ENCODE data around the gene RABGAP1. TPM values are rescaled to one million over a fixed set of nuclear protein-coding genes. Genes with fewer than 3 reads are reported as not detected.

Gene RABGAP1
- total RNA-seq, 2 experiments from 2014 or later, result 16.8 to 46.6 TPM

DNA sequence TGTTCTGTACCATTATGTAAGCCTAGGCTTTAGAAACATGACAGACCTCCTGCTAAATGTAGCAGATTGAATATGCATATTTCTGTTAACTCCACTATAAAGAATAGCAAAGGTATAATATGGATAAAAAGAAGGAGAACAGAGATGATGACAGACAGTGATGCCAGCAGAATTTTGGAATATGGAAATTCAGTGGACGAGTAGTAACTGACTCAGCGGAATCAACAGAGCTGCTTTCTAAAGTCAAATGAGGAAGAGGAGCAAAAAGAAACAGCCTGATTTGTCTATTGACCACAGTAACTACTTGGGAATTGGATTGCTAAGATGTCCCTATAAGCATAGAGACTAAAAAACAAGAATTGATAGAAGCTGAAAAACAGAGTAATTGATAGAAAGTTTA lies 100.7 kb downstream of the RABGAP1 start:
- ChIA-PET POLR2A (interaction anchor here (0.6 to 1.0 kb wide), 3 partner anchors 22 to 206 kb away, joined by 3 read pairs; no protein-coding TSS in a partner anchor), CTCF (ENCODE audit: unreplicated experiment) (no interaction called here)
- BruUV-seq (replicated peaks), result no TSS peak
- Histone ChIP-seq H3K36me3 (ENCODE audit: insufficient read depth, low read length) (peaks cover 29% of the 10 kb centered on the region), H3K4me1 (ENCODE audit: insufficient read depth, low read length, poor library complexity, severe bottlenecking) (no peaks in the 10 kb centered on the region), H4K20me1 (ENCODE audit: insufficient read depth, low read length) (no peaks in the 10 kb centered on the region), H3K27ac (ENCODE audit: low read depth, low read length, poor library complexity, severe bottlenecking) (no peak overlapping the region), H2AFZ (ENCODE audit: low read length) (no peak overlapping the region), H3K9me2 (ENCODE audit: insufficient read depth, low read length) (no peaks in the 10 kb centered on the region), H3K79me2 (ENCODE audit: insufficient read depth, low read depth, low read length) (no peaks in the 10 kb centered on the region), H3K9me3 (ENCODE audit: low read length) (peaks cover 4% of the 10 kb centered on the region; the same call in 1 of the 2 replicates), H3K4me3 (ENCODE audit: low read depth, low read length, poor library complexity, severe bottlenecking) (no peak overlapping the region), H3K4me2 (ENCODE audit: low read length) (no peak overlapping the region)
- no peak for DNase-seq (ENCODE audit: low spot score)
- TF ChIP-seq, protein P1, sequence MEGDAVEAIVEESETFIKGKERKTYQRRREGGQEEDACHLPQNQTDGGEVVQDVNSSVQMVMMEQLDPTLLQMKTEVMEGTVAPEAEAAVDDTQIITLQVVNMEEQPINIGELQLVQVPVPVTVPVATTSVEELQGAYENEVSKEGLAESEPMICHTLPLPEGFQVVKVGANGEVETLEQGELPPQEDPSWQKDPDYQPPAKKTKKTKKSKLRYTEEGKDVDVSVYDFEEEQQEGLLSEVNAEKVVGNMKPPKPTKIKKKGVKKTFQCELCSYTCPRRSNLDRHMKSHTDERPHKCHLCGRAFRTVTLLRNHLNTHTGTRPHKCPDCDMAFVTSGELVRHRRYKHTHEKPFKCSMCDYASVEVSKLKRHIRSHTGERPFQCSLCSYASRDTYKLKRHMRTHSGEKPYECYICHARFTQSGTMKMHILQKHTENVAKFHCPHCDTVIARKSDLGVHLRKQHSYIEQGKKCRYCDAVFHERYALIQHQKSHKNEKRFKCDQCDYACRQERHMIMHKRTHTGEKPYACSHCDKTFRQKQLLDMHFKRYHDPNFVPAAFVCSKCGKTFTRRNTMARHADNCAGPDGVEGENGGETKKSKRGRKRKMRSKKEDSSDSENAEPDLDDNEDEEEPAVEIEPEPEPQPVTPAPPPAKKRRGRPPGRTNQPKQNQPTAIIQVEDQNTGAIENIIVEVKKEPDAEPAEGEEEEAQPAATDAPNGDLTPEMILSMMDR (conservative IDR thresholded peaks at IDR 0.05; ENCODE audit: low read length), result no peak
- no peak for TF ChIP-seq EZH2phosphoT487 (IDR thresholded peaks at IDR 0.05; ENCODE audit: borderline replicate concordance, low read depth, low read length)
- intact Hi-C loops (cut with micrococcal nuclease; ENCODE audit: unreplicated experiment), result no loop called here

DNA sequence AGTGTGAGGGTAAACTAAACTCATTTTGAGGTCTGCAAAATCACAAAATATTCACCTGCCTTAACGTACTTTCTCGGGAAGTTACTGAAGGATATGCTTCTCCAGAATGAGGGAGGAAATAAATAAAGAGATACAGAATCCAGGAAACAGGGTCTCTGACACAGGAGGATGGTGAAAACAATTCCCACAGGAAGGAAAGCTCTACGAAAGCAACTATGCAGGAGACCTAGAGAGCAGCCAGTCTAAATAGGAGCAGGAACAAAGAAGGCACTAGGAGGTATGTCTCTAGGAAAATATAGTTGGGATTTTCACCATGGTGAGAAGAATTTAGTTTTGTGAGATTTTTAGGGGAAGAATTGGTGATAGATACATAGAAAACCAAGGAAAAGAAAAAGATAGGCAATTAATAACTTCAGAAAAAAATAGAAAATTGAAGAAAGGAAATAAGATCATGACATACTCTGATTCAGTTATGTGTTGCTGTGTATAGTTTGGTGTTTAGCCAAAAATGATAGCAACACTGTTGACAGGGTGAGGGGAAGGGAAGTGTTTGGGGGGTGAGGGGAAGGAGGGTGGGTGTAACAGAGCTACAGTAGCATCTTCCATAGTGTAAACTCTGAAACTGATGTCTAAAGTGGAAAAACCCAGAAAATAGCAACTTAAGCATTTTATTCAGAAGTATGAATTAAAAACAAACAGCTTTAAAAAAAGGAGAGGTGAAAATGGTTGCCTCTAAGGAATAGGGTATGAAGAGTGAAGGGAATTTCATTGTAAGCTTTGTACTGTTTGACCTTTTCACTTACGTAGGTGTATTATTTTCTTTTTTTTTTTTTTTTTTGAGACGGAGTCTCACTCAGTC lies 102.5 kb downstream of the RABGAP1 start:
- no peaks in the 10 kb centered on the region for H4K20me1 ChIP-seq (ENCODE audit: insufficient read depth, low read length)
- POLR2A ChIA-PET, result interaction anchor here (0.5 to 0.6 kb wide), 3 partner anchors 80 to 184 kb away, joined by 3 read pairs; no protein-coding TSS in a partner anchor
- intact Hi-C loops (cut with micrococcal nuclease; ENCODE audit: unreplicated experiment), result no loop called here

More for the DNA sequence above, 102.5 kb downstream of the RABGAP1 start:
- Histone ChIP-seq H2AFZ (ENCODE audit: low read length) (no peak overlapping the region), H3K36me3 (ENCODE audit: insufficient read depth, low read length) (peaks cover 29% of the 10 kb centered on the region), H3K4me1 (ENCODE audit: insufficient read depth, low read length, poor library complexity, severe bottlenecking) (no peaks in the 10 kb centered on the region), H3K4me3 (ENCODE audit: low read depth, low read length, poor library complexity, severe bottlenecking) (no peak overlapping the region), H3K9me2 (ENCODE audit: insufficient read depth, low read length) (no peaks in the 10 kb centered on the region), H3K4me2 (ENCODE audit: low read length) (no peak overlapping the region), H3K79me2 (ENCODE audit: insufficient read depth, low read depth, low read length) (no peaks in the 10 kb centered on the region), H3K27ac (ENCODE audit: low read depth, low read length, poor library complexity, severe bottlenecking) (no peak overlapping the region), H3K9me3 (ENCODE audit: low read length) (peaks cover 4% of the 10 kb centered on the region; the same call in 1 of the 2 replicates)
- DNase-seq (ENCODE audit: low spot score), result no peak
- TF ChIP-seq, protein P1 (conservative IDR thresholded peaks at IDR 0.05; ENCODE audit: low read length), result no peak
- no peak for TF ChIP-seq EZH2phosphoT487 (IDR thresholded peaks at IDR 0.05; ENCODE audit: borderline replicate concordance, low read depth, low read length)
- BruUV-seq (replicated peaks), result no TSS peak
- CTCF ChIA-PET (ENCODE audit: unreplicated experiment), result interaction anchor here (0.6 kb wide), 1 partner anchor 88 kb away, joined by 3 read pairs; no protein-coding TSS in a partner anchor
